HG03280 (cell line): ENCODE measurements around the gene CORIN.
"Not testable (repeated sequence)": the region's sequence is repeated elsewhere in the genome, so short reads cannot be mapped to it uniquely, and the experiment has no call there.

Source experiments
- ATAC-seq: cut with Tn5 transposase; IDR thresholded peaks from one replicate; pipeline ENCODE4 v1.9.1; 2021; ENCODE audit warnings: mild to moderate bottlenecking, moderate library complexity; ENCODE audit not compliant: unreplicated experiment

Gene CORIN

DNA sequence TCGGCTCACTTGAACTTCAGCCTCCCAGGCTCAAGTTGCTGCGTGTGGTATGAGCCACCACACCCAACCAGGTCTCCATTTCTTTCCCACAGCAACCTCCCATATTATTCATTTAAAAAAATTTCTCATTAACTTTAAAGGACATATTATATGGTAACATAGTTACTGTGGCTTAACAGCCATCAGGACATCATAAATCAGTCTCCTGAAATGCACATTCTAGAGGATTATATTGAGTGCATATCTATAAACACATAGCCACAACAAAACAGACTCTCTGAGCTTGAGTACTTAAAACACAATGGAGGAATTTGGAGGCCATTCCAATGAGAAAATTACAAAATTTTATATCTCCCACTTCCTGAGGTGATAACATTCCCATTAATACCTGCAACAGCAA lies 61.5 kb downstream of the CORIN start:
- no peak for ATAC-seq

GRCh38 chr4:47774079-47774478 lies 63.8 kb downstream of the CORIN start:
- ATAC-seq, result no peak

- no peak for ATAC-seq
These were observed 66.8 kb downstream of the CORIN start for GRCh38 chr4:47771020-47771419.

DNA sequence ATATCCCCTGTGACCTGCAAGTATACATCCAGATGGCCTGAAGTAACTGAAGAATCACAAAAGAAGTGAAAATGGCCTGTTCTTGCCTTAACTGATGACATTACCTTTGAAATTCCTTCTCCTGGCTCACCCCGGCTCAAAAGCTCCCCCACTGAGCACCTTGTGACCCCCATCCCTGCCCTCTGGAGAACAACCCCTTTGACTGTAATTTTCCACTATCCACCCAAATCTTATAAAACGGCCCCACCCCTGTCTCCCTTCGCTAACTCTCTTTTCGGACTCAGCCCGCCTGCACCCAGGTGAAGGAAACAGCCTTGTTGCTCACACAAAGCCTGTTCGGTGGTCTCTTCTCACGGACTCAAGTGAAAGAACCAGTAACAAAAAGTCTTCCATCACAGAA lies 69.9 kb downstream of the CORIN start:
- ATAC-seq, result not testable (repeated sequence)

- no peak for ATAC-seq
These were observed 74.6 kb downstream of the CORIN start for GRCh38 chr4:47763279-47763678.

DNA sequence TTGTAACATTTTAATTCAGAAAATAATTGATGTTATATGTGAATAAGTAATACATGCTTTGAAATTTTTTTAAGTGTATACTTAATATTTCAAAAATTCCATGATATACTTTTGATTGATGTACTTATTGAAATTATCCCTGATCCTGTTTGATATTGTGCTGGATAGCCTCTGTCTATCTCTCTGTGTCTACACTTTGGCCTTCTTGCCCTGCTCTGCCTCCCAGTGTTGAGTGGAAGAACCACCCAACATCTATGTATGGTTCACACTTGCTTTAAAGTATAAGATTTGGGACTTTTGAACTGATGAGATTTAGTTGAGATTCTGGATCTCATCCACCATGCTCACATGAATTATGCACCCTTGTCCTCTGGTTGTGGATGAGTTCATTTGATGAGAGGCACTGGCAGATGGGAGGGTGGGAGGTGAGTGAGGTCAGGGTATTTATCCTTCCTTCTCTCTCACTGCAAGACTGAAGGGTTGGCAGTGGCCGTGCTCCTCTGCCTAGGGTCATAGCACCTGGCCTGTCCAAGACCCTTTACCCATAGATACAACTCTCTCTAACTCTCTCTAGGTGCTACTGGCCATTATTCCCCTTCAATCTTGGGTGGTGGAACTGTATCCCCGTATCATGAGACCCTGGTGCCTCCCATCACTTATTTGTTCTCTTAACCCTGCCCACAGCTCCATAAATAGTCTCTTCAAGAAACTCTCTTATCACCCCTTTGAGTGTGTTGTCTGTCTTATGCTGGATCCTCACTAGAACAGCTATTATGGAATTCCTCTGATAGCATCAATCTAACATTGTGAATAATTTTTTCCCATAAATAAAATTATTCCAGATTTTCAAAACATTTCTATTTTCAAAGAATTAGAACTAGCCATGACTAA lies 75.2 kb downstream of the CORIN start:
- no peak for ATAC-seq

GRCh38 chr4:47753316-47753715 lies 84.6 kb downstream of the CORIN start:
- not testable (repeated sequence) for ATAC-seq

DNA sequence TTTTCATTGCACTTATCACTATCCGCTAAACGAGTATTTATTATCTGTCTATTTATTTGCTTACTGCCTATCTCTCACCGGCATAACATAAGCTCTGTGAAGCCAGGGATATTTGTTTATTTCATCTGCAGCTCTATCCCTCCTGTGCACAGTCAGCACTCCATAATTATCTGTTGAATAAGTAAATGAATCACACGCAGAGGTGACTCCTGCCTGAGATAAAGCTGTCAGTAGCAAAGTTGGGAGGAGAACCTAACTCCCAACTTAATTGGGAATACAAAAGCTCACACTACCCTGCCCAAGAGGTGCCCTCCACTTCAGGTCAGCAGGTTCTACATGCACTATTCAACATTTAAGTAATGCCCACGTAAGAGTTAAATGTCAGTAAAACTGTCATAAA lies 85.7 kb downstream of the CORIN start:
- no peak for ATAC-seq

DNA sequence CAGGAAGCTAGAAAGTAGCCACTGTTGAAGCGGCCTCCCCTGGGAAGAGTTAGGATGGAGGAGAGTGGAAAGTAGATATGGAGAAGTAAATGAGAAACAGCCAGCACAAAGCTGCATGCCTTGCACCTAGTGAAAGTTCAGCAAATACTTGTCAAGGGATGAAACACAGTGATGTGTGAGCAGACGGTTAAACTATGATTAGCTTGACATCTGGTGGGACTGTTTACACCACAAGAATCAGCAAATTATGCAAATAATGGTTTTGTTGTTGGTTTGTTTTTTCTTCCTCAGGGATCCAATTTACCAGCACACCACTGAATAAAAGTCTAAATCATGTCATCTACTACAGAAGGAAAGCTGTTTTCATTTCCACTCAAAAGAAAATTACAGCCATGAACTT lies 87.1 kb downstream of the CORIN start:
- no peak for ATAC-seq

GRCh38 chr4:47749858-47750257 lies 88.0 kb downstream of the CORIN start:
- ATAC-seq, result no peak

GRCh38 chr4:47749060-47749459 lies 88.8 kb downstream of the CORIN start:
- ATAC-seq, result no peak

DNA sequence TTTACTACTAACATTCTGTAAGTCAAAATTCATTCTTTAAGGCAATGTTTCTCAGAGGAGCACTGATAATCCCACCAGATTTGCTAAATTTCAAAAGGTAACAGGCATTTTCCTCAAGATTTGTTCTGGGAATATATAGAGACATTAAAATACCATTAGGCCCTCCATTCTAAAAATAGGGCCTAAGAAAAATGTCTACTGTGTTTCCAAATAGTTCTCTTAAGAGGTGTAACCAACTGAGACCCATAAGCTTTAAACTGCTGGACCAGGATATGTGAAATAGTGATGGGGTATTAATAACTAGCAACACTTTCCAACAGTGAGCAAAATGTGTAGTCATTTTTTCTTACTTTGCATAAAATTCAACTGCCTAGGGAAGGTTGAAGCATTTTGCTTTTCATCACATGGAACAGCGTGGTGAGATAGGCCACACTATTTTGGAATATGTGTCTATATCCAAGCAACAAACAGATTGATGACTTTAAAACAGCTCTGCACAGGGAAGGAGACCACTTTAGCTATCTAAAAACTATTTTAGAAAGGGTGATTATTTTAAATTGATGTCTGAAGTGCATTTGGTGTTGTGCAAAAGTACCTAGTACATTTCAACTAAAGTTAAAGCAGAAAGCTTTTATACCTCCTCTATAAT lies 89.9 kb downstream of the CORIN start:
- ATAC-seq, result no peak

- no peak for ATAC-seq
These were observed 90.7 kb downstream of the CORIN start for GRCh38 chr4:47747211-47747610.

DNA sequence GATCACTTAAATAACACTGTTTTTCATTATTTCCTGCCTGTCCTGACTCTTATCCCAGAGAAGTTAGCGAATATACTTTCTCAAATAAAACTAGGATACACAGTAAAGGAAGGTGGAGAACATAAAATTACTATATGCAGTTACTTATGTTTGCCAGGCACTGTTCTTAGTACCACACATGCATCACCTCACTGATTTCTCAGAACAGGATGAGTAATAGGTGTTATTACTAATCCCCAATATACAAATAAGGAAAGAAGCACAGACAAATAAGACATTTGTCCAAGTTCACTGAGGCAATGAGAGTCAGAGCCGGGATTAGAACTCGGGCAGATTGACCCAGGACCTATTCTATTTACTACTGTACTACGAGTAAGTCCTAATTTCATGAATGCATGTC lies 91.7 kb downstream of the CORIN start:
- no peak for ATAC-seq

GRCh38 chr4:47744843-47745382 lies 93.0 kb downstream of the CORIN start:
- ATAC-seq, result no peak

DNA sequence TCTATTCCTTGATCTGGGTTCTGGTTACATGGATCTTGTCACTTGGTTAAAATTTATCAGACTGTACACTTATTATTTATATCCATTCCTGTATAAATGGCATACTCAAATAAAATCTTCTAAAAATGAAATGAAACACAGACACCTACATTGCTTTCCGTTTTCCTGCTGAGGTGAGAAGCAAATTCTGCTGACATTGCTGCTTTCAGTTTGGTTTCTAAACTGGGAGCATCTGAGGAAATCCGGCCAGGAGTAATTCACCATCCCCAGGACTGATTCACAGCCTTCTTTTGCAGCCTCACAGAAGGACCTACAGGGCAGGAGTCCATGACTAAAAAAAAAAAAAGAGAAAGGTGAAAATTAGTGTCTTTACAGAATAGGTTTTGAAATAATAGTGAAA lies 93.6 kb downstream of the CORIN start:
- no peak for ATAC-seq

GRCh38 chr4:47741200-47741599 lies 96.7 kb downstream of the CORIN start:
- no peak for ATAC-seq

- no peak for ATAC-seq
These were observed 100.5 kb downstream of the CORIN start for GRCh38 chr4:47737326-47737725.

GRCh38 chr4:47736555-47736954 lies 101.3 kb downstream of the CORIN start:
- ATAC-seq, result no peak

DNA sequence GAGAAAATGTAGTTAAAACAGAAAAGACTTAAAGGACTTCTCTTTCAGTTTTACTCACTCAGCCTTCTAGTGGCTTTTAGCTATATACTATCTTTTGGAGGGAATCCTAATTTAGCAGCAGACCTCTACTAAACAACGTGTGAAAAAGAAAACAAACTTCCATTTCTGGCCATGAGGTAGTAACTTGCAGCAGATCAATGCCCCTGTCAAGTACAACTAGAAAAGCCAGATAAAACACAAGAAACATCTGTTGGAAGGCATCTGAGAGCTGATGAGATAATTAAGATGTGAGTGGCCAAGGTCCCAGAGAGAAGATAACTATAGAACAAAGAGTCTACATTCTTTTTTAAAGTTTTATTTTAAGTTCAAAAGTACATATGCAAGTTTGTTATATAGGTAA lies 101.7 kb downstream of the CORIN start:
- ATAC-seq, result no peak

GRCh38 chr4:47733302-47734175 lies 104.3 kb downstream of the CORIN start:
- no peak for ATAC-seq
